Measurements from ENCODE around the gene MSH6. TPM values are rescaled to one million over a fixed set of nuclear protein-coding genes. Genes with fewer than 3 reads are reported as not detected.

Gene MSH6
- total and polyA plus RNA-seq, 9 of the 15 experiments (the other 6 are each of a cell fraction or from before 2014, with no cell fraction given): 15.3 to 147 (median 80.5) TPM

GRCh38 chr2:47803363-47803762 is 20.4 kb downstream of the MSH6 start (continued):
- no peak for TF ChIP-seq AFF4 (CRISPR knock-in tag; IDR thresholded peaks at IDR 0.05)
- TF ChIP-seq CBX3 (IDR thresholded peaks at IDR 0.05; ENCODE audit: borderline replicate concordance in 1 of 2, low read length in 2 of 2): peak in 1 of 2 experiments; percentile 79; a peak in 1 of 3 replicates
- TF ChIP-seq COPS2 (conservative IDR thresholded peaks at IDR 0.05): no peak
- no peak for TF ChIP-seq ZC3H8 (IDR thresholded peaks at IDR 0.05)

- ChIA-PET POLR2A (no interaction called here), CTCF (ENCODE audit: low intra/inter-chr PET ratio) (no interaction called here)
- ATAC-seq: no peak
- H4K20me1 ChIP-seq (replicated peaks; ENCODE audit: control insufficient read depth, insufficient read depth, low read length): no peaks in the 10 kb centered on the region
- H3K36me3 ChIP-seq (ENCODE audit: control insufficient read depth, insufficient read depth, low read length): peaks cover 100% of the 10 kb centered on the region
- no peak overlapping the region for H3K9ac ChIP-seq (ENCODE audit: insufficient read depth in 1 of 2, low read depth in 2 of 2, low read length in 2 of 2)
- no peak overlapping the region for H3K27ac ChIP-seq (ENCODE audit: extremely low read depth, low read depth, low read length)
- no peak overlapping the region for H3K4me3 ChIP-seq
- no peak for FAIRE-seq
- TF ChIP-seq, protein P1, sequence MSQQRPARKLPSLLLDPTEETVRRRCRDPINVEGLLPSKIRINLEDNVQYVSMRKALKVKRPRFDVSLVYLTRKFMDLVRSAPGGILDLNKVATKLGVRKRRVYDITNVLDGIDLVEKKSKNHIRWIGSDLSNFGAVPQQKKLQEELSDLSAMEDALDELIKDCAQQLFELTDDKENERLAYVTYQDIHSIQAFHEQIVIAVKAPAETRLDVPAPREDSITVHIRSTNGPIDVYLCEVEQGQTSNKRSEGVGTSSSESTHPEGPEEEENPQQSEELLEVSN (IDR thresholded peaks at IDR 0.05; ENCODE audit: borderline replicate concordance in 1 of 2, extremely low read depth in 1 of 2, insufficient read depth in 1 of 2, insufficient read length in 1 of 2, low read depth in 1 of 2, low read length in 1 of 2, poor library complexity in 1 of 2, severe bottlenecking in 1 of 2): no peak
- TF ChIP-seq TAF1 (IDR thresholded peaks at IDR 0.05; ENCODE audit: control insufficient read depth, extremely low read depth, insufficient read depth, low read length, severe bottlenecking): no peak
- TF ChIP-seq, protein P2, sequence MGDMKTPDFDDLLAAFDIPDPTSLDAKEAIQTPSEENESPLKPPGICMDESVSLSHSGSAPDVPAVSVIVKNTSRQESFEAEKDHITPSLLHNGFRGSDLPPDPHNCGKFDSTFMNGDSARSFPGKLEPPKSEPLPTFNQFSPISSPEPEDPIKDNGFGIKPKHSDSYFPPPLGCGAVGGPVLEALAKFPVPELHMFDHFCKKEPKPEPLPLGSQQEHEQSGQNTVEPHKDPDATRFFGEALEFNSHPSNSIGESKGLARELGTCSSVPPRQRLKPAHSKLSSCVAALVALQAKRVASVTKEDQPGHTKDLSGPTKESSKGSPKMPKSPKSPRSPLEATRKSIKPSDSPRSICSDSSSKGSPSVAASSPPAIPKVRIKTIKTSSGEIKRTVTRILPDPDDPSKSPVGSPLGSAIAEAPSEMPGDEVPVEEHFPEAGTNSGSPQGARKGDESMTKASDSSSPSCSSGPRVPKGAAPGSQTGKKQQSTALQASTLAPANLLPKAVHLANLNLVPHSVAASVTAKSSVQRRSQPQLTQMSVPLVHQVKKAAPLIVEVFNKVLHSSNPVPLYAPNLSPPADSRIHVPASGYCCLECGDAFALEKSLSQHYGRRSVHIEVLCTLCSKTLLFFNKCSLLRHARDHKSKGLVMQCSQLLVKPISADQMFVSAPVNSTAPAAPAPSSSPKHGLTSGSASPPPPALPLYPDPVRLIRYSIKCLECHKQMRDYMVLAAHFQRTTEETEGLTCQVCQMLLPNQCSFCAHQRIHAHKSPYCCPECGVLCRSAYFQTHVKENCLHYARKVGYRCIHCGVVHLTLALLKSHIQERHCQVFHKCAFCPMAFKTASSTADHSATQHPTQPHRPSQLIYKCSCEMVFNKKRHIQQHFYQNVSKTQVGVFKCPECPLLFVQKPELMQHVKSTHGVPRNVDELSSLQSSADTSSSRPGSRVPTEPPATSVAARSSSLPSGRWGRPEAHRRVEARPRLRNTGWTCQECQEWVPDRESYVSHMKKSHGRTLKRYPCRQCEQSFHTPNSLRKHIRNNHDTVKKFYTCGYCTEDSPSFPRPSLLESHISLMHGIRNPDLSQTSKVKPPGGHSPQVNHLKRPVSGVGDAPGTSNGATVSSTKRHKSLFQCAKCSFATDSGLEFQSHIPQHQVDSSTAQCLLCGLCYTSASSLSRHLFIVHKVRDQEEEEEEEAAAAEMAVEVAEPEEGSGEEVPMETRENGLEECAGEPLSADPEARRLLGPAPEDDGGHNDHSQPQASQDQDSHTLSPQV (IDR thresholded peaks at IDR 0.05): no peak
- TF ChIP-seq ATF7 (IDR thresholded peaks at IDR 0.05): no peak
- no peak for TF ChIP-seq LEF1 (IDR thresholded peaks at IDR 0.05)
- peaks cover 30% of the 10 kb centered on the region for H3K79me2 ChIP-seq (ENCODE audit: control insufficient read depth, insufficient read depth, low read length)
- H3K9me3 ChIP-seq (replicated peaks; ENCODE audit: control insufficient read depth, insufficient read depth, low read depth, low read length): peaks cover 16% of the 10 kb centered on the region
- H3K9me1 ChIP-seq (ENCODE audit: control insufficient read depth, insufficient read depth, low read length): no peaks in the 10 kb centered on the region
- WGBS (ENCODE audit: insufficient coverage, low coverage, missing lambda C conversion rate): 100% methylated on average over 1 of the region's 1 CpG
- H3K4me1 ChIP-seq (replicated peaks in 1 of 2; ENCODE audit: control insufficient read depth in 2 of 2, insufficient read depth in 2 of 2, low read length in 2 of 2): no peaks in the 10 kb centered on the region
- no peak for DNase-seq (ENCODE audit: extremely low read depth in 1 of 4, low spot score in 3 of 4)
- in situ Hi-C loops (cut with MboI) (no loop called here), intact Hi-C loops (cut with micrococcal nuclease) (no loop called here)
- no peaks in the 10 kb centered on the region for H3K27me3 ChIP-seq (ENCODE audit: control insufficient read depth in 2 of 2, insufficient read depth in 2 of 2, low read length in 2 of 2)
- no peak overlapping the region for H3K4me2 ChIP-seq (ENCODE audit: insufficient read depth, low read length)
- BruUV-seq (replicated peaks): no TSS peak
- H2AFZ ChIP-seq (ENCODE audit: low read depth, low read length): no peak overlapping the region
These were observed 20.8 kb downstream of the MSH6 start for GRCh38 chr2:47803770-47804169.
